Breast epithelium (tissue), 4 donors: ENCODE results near the gene RSU1. TPM values are rescaled to one million over a fixed set of nuclear protein-coding genes. Genes with fewer than 3 reads are reported as not detected.

Experiments used
- DNase-seq, 2 donors: peaks; one replicate each; pipeline ENCODE4 v3.0.0-alpha.2; 2019; ENCODE audit warnings: low spot score in 2 of 2
- H3K27ac ChIP-seq, 2 donors: fragments of 200-600 bp; sonication (generic) in 1 of 2; one replicate each; pipeline ENCODE4 v1.5.1; 2016 to 2019; ENCODE audit warnings: mild to moderate bottlenecking in 1 of 2
- H3K27me3 ChIP-seq, 2 donors: fragments of 200-600 bp; sonication (generic) in 1 of 2; one replicate each; pipeline versions ENCODE4 v1.5.1 to v1.6.0; 2017 to 2019; ENCODE audit warnings: control low read depth in 1 of 2, mild to moderate bottlenecking in 1 of 2
- H3K36me3 ChIP-seq: fragments of 200-600 bp; one replicate; pipeline ENCODE4 v1.5.1; 2019
- H3K4me1 ChIP-seq, 2 donors: fragments of 200-600 bp; sonication (generic); one replicate each; pipeline ENCODE4 v1.5.1; 2016 to 2019; ENCODE audit warnings: control low read depth in 1 of 2
- H3K4me3 ChIP-seq, 3 donors: fragments of 200-600 bp; sonication (generic); 1 replicate in 2 of 3; 2 replicates in 1 of 3; pipeline ENCODE4 v1.5.1; 2016 to 2019; ENCODE audit warnings: mild to moderate bottlenecking in 3 of 3, moderate library complexity in 2 of 3
- H3K9me3 ChIP-seq, 2 donors: fragments of 200-600 bp; sonication (generic) in 1 of 2; one replicate each; pipeline ENCODE4 v1.5.1; 2016 to 2019; ENCODE audit warnings: control low read depth in 1 of 2
- CTCF ChIP-seq, 3 donors: fragments of 450-650 bp; IDR thresholded peaks; one replicate each; pipeline ENCODE4 v1.5.1; 2016 to 2017; ENCODE audit warnings: antibody characterized with exemption in 3 of 3, mild to moderate bottlenecking in 3 of 3, moderate library complexity in 3 of 3
- POLR2A ChIP-seq: fragments of 450-650 bp; IDR thresholded peaks from one replicate; pipeline ENCODE4 v1.6.1; 2016; ENCODE audit warnings: antibody characterized with exemption, mild to moderate bottlenecking, moderate library complexity
- POLR2AphosphoS5 ChIP-seq, 3 donors: sonication (generic); formaldehyde crosslinking; IDR thresholded peaks; one replicate each; pipeline ENCODE4 v1.6.1; 2017; ENCODE audit warnings: antibody characterized with exemption in 3 of 3
- intact Hi-C: fragments of 100-400 bp; cut with DNase I; formaldehyde crosslinking; loops from one replicate; pipeline ENCODE4 v1.15.1; 2023; ENCODE audit warnings: low total_unique reads
- total RNA-seq, 3 donors: library from RNA; depleted of rRNA; stranded (reverse); fragments of >200 nt; gene quantifications; one replicate each; pipeline ENCODE4 v1.1.0, GENCODE V29; 2016

Gene RSU1
- total RNA-seq, 3 donors from 2014 or later: 60.9 to 74.1 (median 63.6) TPM

- no peak for DNase-seq
- TF ChIP-seq POLR2AphosphoS5 (IDR thresholded peaks at IDR 0.05): no peak
- Histone ChIP-seq H3K4me3 (no peak overlapping the region), H3K36me3 (no peaks in the 10 kb centered on the region), H3K27ac (no peak overlapping the region), H3K4me1 (no peaks in the 10 kb centered on the region), H3K27me3 (no peaks in the 10 kb centered on the region), H3K9me3 (no peaks in the 10 kb centered on the region)
- intact Hi-C loops: no loop called here
Observed at GRCh38 chr10:16640153-16640552, 177.1 kb downstream of the RSU1 start.

GRCh38 chr10:16639471-16639870 is 177.8 kb downstream of the RSU1 start:
- DNase-seq: no peak
- no peak overlapping the region for H3K27ac ChIP-seq
- no peaks in the 10 kb centered on the region for H3K27me3 ChIP-seq
- TF ChIP-seq CTCF (IDR thresholded peaks at IDR 0.05) (no peak), POLR2AphosphoS5 (IDR thresholded peaks at IDR 0.05) (no peak), POLR2A (no peak)
- H3K4me3 ChIP-seq: no peak overlapping the region
- intact Hi-C loops: no loop called here
- H3K4me1 ChIP-seq: no peaks in the 10 kb centered on the region
- H3K9me3 ChIP-seq: no peaks in the 10 kb centered on the region
- H3K36me3 ChIP-seq: no peaks in the 10 kb centered on the region

- TF ChIP-seq POLR2AphosphoS5 (IDR thresholded peaks at IDR 0.05): no peak
- no peak for TF ChIP-seq CTCF (IDR thresholded peaks at IDR 0.05)
- TF ChIP-seq POLR2A: no peak
- intact Hi-C loops: no loop called here
- Histone ChIP-seq H3K4me1 (no peaks in the 10 kb centered on the region), H3K4me3 (no peak overlapping the region), H3K27ac (no peak overlapping the region), H3K27me3 (no peaks in the 10 kb centered on the region), H3K9me3 (no peaks in the 10 kb centered on the region), H3K36me3 (no peaks in the 10 kb centered on the region)
- DNase-seq: no peak
Observed at GRCh38 chr10:16632996-16633395, 184.2 kb downstream of the RSU1 start.

- no peaks in the 10 kb centered on the region for H3K9me3 ChIP-seq
- H3K4me1 ChIP-seq: no peaks in the 10 kb centered on the region
- H3K27me3 ChIP-seq: no peaks in the 10 kb centered on the region
- TF ChIP-seq POLR2AphosphoS5 (IDR thresholded peaks at IDR 0.05) (no peak), CTCF (IDR thresholded peaks at IDR 0.05) (no peak), POLR2A (no peak)
- H3K4me3 ChIP-seq: no peak overlapping the region
- intact Hi-C loops: no loop called here
- H3K27ac ChIP-seq: no peak overlapping the region
- H3K36me3 ChIP-seq: no peaks in the 10 kb centered on the region
- no peak for DNase-seq
Observed at GRCh38 chr10:16626697-16627096, 190.5 kb downstream of the RSU1 start.

GRCh38 chr10:16612981-16613355 is 204.3 kb downstream of the RSU1 start:
- intact Hi-C loops: no loop called here
- peaks cover 6 to 16% of the 10 kb centered on the region in 2 donors for H3K9me3 ChIP-seq
- no peak for DNase-seq
- H3K27me3 ChIP-seq: no peaks in the 10 kb centered on the region
- TF ChIP-seq CTCF (IDR thresholded peaks at IDR 0.05): no peak
- no peak for TF ChIP-seq POLR2AphosphoS5 (IDR thresholded peaks at IDR 0.05)
- TF ChIP-seq POLR2A: no peak
- H3K4me3 ChIP-seq: no peak overlapping the region
- H3K4me1 ChIP-seq: no peaks in the 10 kb centered on the region
- no peak overlapping the region for H3K27ac ChIP-seq
- no peaks in the 10 kb centered on the region for H3K36me3 ChIP-seq
